Stimulated activated CD8-positive, alpha-beta memory T cell treated with anti-CD3 and anti-CD28 coated beads, Interleukin-15, amount 100 ng/mL, for 4 hours (primary cell): ENCODE results near the gene HTR1B.

Source experiments
- DNase-seq, 2 donors: peaks; one replicate each; pipeline ENCODE4 v3.0.0-alpha.2; 2020; ENCODE audit warnings: low read depth in 2 of 2

The HTR1B gene

GRCh38 chr6:77463308-77463860 is at the start of gene HTR1B:
HTR1B (minus strand) TSS chr6:77463491; CDS start chr6:77463403, 88 bp downstream.
- no peak for DNase-seq

GRCh38 chr6:77512554-77512953 is 49.3 kb upstream of the HTR1B start:
- DNase-seq, result no peak

- DNase-seq, result no peak
These were observed 48.6 kb upstream of the HTR1B start for GRCh38 chr6:77511860-77512259.

- DNase-seq, result no peak
These were observed 39.7 kb upstream of the HTR1B start for GRCh38 chr6:77502981-77503380.

GRCh38 chr6:77492530-77492929 is 29.2 kb upstream of the HTR1B start:
- no peak for DNase-seq

- no peak for DNase-seq
These were observed 24.6 kb upstream of the HTR1B start for GRCh38 chr6:77487808-77488425.

- DNase-seq, result no peak
These were observed 19.7 kb upstream of the HTR1B start for GRCh38 chr6:77482981-77483380.

- no peak for DNase-seq
These were observed 11.7 kb upstream of the HTR1B start for GRCh38 chr6:77474973-77475372.

- no peak for DNase-seq
These were observed 11.1 kb upstream of the HTR1B start for GRCh38 chr6:77474286-77474956.

GRCh38 chr6:77470983-77471382 is 7.7 kb upstream of the HTR1B start:
- no peak for DNase-seq

GRCh38 chr6:77468939-77469338 is 5.6 kb upstream of the HTR1B start:
- no peak for DNase-seq

GRCh38 chr6:77466451-77467437 is 3.5 kb upstream of the HTR1B start:
- no peak for DNase-seq

GRCh38 chr6:77466055-77466450 is 2.8 kb upstream of the HTR1B start:
- no peak for DNase-seq

- DNase-seq, result no peak
These were observed 1.2 kb upstream of the HTR1B start for GRCh38 chr6:77464495-77464867.

- DNase-seq, result no peak
These were observed 687 bp upstream of the HTR1B start for GRCh38 chr6:77463861-77464494.

GRCh38 chr6:77462359-77463307 is 658 bp downstream of the HTR1B start:
- no peak for DNase-seq

- DNase-seq, result no peak
These were observed 1.5 kb downstream of the HTR1B start for GRCh38 chr6:77461796-77462195.

GRCh38 chr6:77458421-77458820 is 4.9 kb downstream of the HTR1B start:
- DNase-seq, result no peak

GRCh38 chr6:77457720-77458349 is 5.5 kb downstream of the HTR1B start:
- DNase-seq, result no peak
